Measurements from ENCODE around the gene GUCD1. TPM values are rescaled to one million over a fixed set of nuclear protein-coding genes. Genes with fewer than 3 reads are reported as not detected.

Gene GUCD1
- total RNA-seq, 1 experiment from 2014 or later, result 48.4 TPM

- intact Hi-C loops (cut with micrococcal nuclease), result no loop called here
- DNase-seq (ENCODE audit: unreplicated experiment), result no peak
- Mint-ChIP-seq H3K4me1 (ENCODE audit: insufficient read depth, unreplicated experiment) (peaks cover 17% of the 10 kb centered on the region), H3K4me3 (ENCODE audit: unreplicated experiment) (no peak overlapping the region), H3K27me3 (ENCODE audit: insufficient read depth, unreplicated experiment) (no peaks in the 10 kb centered on the region), H3K9me3 (ENCODE audit: unreplicated experiment) (no peaks in the 10 kb centered on the region), H3K27ac (ENCODE audit: low read depth, unreplicated experiment) (no peak overlapping the region), H3K36me3 (ENCODE audit: insufficient read depth, unreplicated experiment) (peaks cover 16% of the 10 kb centered on the region)
- POLR2A ChIA-PET, result no interaction called here
- TF ChIP-seq, protein P1, sequence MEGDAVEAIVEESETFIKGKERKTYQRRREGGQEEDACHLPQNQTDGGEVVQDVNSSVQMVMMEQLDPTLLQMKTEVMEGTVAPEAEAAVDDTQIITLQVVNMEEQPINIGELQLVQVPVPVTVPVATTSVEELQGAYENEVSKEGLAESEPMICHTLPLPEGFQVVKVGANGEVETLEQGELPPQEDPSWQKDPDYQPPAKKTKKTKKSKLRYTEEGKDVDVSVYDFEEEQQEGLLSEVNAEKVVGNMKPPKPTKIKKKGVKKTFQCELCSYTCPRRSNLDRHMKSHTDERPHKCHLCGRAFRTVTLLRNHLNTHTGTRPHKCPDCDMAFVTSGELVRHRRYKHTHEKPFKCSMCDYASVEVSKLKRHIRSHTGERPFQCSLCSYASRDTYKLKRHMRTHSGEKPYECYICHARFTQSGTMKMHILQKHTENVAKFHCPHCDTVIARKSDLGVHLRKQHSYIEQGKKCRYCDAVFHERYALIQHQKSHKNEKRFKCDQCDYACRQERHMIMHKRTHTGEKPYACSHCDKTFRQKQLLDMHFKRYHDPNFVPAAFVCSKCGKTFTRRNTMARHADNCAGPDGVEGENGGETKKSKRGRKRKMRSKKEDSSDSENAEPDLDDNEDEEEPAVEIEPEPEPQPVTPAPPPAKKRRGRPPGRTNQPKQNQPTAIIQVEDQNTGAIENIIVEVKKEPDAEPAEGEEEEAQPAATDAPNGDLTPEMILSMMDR (IDR thresholded peaks at IDR 0.05; ENCODE audit: unreplicated experiment), result no peak
- no TSS peak for BruUV-seq (replicated peaks)
- CTCF ChIA-PET, result no interaction called here
Measured at GRCh38 chr22:24582056-24582814, 27.3 kb upstream of the GUCD1 start.

- Mint-ChIP-seq H3K36me3 (ENCODE audit: insufficient read depth, unreplicated experiment) (peaks cover 36% of the 10 kb centered on the region), H3K4me3 (ENCODE audit: unreplicated experiment) (no peak overlapping the region), H3K27ac (ENCODE audit: low read depth, unreplicated experiment) (no peak overlapping the region), H3K27me3 (ENCODE audit: insufficient read depth, unreplicated experiment) (no peaks in the 10 kb centered on the region), H3K4me1 (ENCODE audit: insufficient read depth, unreplicated experiment) (peaks cover 17% of the 10 kb centered on the region), H3K9me3 (ENCODE audit: unreplicated experiment) (no peaks in the 10 kb centered on the region)
- ChIA-PET POLR2A (interaction anchor here (0.6 to 2.7 kb wide), 2 partner anchors 25 to 44 kb away, joined by 3 to 31 read pairs; partner anchors contain the start of genes GUCD1 and SNRPD3), CTCF (no interaction called here)
- no TSS peak for BruUV-seq (replicated peaks)
- intact Hi-C loops (cut with micrococcal nuclease), result no loop called here
- DNase-seq (ENCODE audit: unreplicated experiment), result peak; percentile 43
- TF ChIP-seq, protein P1 (IDR thresholded peaks at IDR 0.05; ENCODE audit: unreplicated experiment), result no peak
Measured at GRCh38 chr22:24580276-24580675, 25.3 kb upstream of the GUCD1 start.

GRCh38 chr22:24579258-24579601 is 24.3 kb upstream of the GUCD1 start:
- peaks cover 46% of the 10 kb centered on the region for H3K36me3 Mint-ChIP-seq (ENCODE audit: insufficient read depth, unreplicated experiment)
- no peak overlapping the region for H3K27ac Mint-ChIP-seq (ENCODE audit: low read depth, unreplicated experiment)
- intact Hi-C loops (cut with micrococcal nuclease), result no loop called here
- no peak overlapping the region for H3K4me3 Mint-ChIP-seq (ENCODE audit: unreplicated experiment)
- ChIA-PET CTCF (no interaction called here), POLR2A (interaction anchor here (0.6 to 2.7 kb wide), 3 partner anchors 24 to 315 kb away, joined by 4 to 31 read pairs (median 4); partner anchors contain the start of genes GUCD1 and SNRPD3)
- no peaks in the 10 kb centered on the region for H3K27me3 Mint-ChIP-seq (ENCODE audit: insufficient read depth, unreplicated experiment)
- H3K4me1 Mint-ChIP-seq (ENCODE audit: insufficient read depth, unreplicated experiment), result peaks cover 17% of the 10 kb centered on the region
- BruUV-seq (replicated peaks), result TSS peak; percentile 1
- TF ChIP-seq, protein P1 (IDR thresholded peaks at IDR 0.05; ENCODE audit: unreplicated experiment), result no peak
- no peaks in the 10 kb centered on the region for H3K9me3 Mint-ChIP-seq (ENCODE audit: unreplicated experiment)
- no peak for DNase-seq (ENCODE audit: unreplicated experiment)

DNA sequence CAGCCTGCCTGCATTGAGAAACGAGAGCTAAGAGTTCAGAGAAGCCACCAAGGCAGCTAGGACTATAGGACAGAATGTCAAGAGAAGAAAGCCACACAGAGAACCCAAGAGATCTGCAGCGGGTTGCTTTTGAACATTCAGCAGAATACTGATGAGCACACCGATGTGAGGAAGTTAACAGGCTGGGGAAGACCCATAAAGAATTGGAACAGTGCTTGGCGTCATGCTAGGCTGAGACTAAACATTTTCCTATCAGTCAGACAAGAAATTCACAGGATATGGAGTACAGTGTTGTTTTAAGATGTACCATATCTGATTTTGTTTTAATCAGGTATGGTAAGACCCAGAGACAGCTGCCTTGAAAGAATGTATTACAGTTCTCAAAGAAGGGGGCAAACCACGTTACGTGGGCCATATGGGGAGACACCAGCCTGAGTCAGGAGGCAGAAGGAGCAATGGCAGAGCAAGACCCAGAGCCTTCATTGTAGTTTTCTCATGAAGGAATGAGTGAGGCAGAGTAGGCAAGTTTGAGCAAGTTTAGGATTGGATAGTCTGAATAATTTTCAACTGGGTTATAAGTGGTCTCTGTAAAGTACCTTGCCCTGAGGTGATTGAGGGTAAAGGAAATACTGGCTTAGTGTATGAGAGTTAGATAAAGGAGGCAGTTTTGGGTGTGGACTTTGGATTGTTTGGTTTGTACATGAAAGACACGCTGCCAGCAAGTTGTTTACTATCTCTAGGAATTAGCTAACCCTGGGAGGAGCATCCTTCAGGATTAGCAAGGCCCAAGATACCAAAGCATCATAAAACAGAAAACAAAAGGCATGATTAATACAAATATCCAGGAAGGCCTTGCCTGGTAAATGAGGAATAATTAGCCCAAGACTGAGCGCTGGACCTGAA is 23.7 kb upstream of the GUCD1 start:
- no peak for DNase-seq (ENCODE audit: unreplicated experiment)
- Mint-ChIP-seq H3K27ac (ENCODE audit: low read depth, unreplicated experiment) (peak overlapping the region; percentile 87), H3K4me3 (ENCODE audit: unreplicated experiment) (no peak overlapping the region), H3K9me3 (ENCODE audit: unreplicated experiment) (no peaks in the 10 kb centered on the region), H3K4me1 (ENCODE audit: insufficient read depth, unreplicated experiment) (peaks cover 17% of the 10 kb centered on the region), H3K36me3 (ENCODE audit: insufficient read depth, unreplicated experiment) (peaks cover 51% of the 10 kb centered on the region), H3K27me3 (ENCODE audit: insufficient read depth, unreplicated experiment) (no peaks in the 10 kb centered on the region)
- CTCF ChIA-PET, result interaction anchor here (0.6 kb wide), 1 partner anchor 220 kb away, joined by 4 read pairs; no protein-coding TSS in a partner anchor
- BruUV-seq (replicated peaks), result no TSS peak
- intact Hi-C loops (cut with micrococcal nuclease), result no loop called here
- TF ChIP-seq, protein P1 (IDR thresholded peaks at IDR 0.05; ENCODE audit: unreplicated experiment), result no peak
- POLR2A ChIA-PET, result interaction anchor here (0.6 to 2.7 kb wide), 6 partner anchors 15 to 316 kb away, joined by 3 to 31 read pairs (median 4); partner anchors contain the start of genes GUCD1 and SNRPD3
